DOHH2 (cell line): ENCODE results near the gene PTPRS.

Experiments
- H3F3A ChIP-seq: fragments of 200-600 bp; sonication (generic), shearing (Covaris generic); 2 replicates; pipeline ENCODE4 v1.6.0; 2016; ENCODE audit warnings: antibody characterized with exemption, mild to moderate bottlenecking; ENCODE audit not compliant: control insufficient read depth, insufficient read depth
- H3K27ac ChIP-seq: fragments of 200-600 bp; sonication (generic); 2 replicates; pipeline ENCODE4 v1.5.1; 2014; ENCODE audit warnings: low read depth, mild to moderate bottlenecking, low read length, moderate library complexity
- H3K27me3 ChIP-seq: fragments of 200-600 bp; sonication (generic); 2 replicates; pipeline ENCODE4 v1.6.1; 2014; ENCODE audit warnings: mild to moderate bottlenecking, low read length, mixed read lengths; ENCODE audit not compliant: control insufficient read depth
- H3K36me3 ChIP-seq: fragments of 200-600 bp; sonication (generic); 2 replicates; pipeline ENCODE4 v1.6.1; 2014; ENCODE audit warnings: mild to moderate bottlenecking, low read length, moderate library complexity, mixed read lengths; ENCODE audit not compliant: control insufficient read depth
- H3K4me1 ChIP-seq: fragments of 200-600 bp; sonication (generic); 2 replicates; pipeline ENCODE4 v1.6.1; 2014; ENCODE audit warnings: mild to moderate bottlenecking, low read length, mixed read lengths; ENCODE audit not compliant: control insufficient read depth
- H3K4me2 ChIP-seq: fragments of 200-600 bp; sonication (generic); 2 replicates; pipeline ENCODE4 v1.6.0; 2014; ENCODE audit warnings: mild to moderate bottlenecking, low read length, moderate library complexity
- H3K4me3 ChIP-seq: fragments of 200-600 bp; sonication (generic); 2 replicates; pipeline ENCODE4 v1.5.1; 2014; ENCODE audit warnings: mild to moderate bottlenecking, low read length, mixed read lengths
- H3K79me2 ChIP-seq: fragments of 200-600 bp; sonication (generic); 2 replicates; pipeline ENCODE4 v1.6.1; 2014; ENCODE audit warnings: mild to moderate bottlenecking, low read length, mixed read lengths; ENCODE audit not compliant: control insufficient read depth
- H3K9me2 ChIP-seq: fragments of 200-600 bp; sonication (generic); replicated peaks from 2 replicates; pipeline ENCODE4 v1.6.1; 2014; ENCODE audit warnings: mild to moderate bottlenecking, low read length, mixed read lengths; ENCODE audit not compliant: control insufficient read depth
- H3K9me3 ChIP-seq: fragments of 200-600 bp; sonication (generic); 2 replicates; pipeline ENCODE4 v1.6.1; 2014; ENCODE audit warnings: antibody characterized with exemption, low read length, mixed read lengths; ENCODE audit not compliant: control insufficient read depth, insufficient read depth
- H4K20me1 ChIP-seq: fragments of 200-600 bp; sonication (generic); 2 replicates; pipeline ENCODE4 v1.6.0; 2014; ENCODE audit warnings: low read depth, mild to moderate bottlenecking, antibody characterized with exemption, low read length, moderate library complexity; ENCODE audit not compliant: control insufficient read depth, insufficient read depth
- EZH2phosphoT487 ChIP-seq: fragments of 200-600 bp; sonication (generic); IDR thresholded peaks from 2 replicates; pipeline ENCODE4 v1.6.1; 2017; ENCODE audit warnings: borderline replicate concordance, mild to moderate bottlenecking, antibody characterized with exemption, low read length, moderate library complexity, mixed read lengths
- TF ChIP-seq, protein P1 (sequence below): fragments of 200-600 bp; sonication (generic); IDR thresholded peaks from one replicate; pipeline ENCODE4 v1.5.1; 2014; ENCODE audit warnings: antibody characterized with exemption, mild to moderate bottlenecking, low read depth, low read length; ENCODE audit not compliant: poor library complexity, severe bottlenecking

Gene PTPRS

GRCh38 chr19:5357584-5357983, 17.0 kb upstream of the PTPRS start:
- no peak for TF ChIP-seq EZH2phosphoT487
- TF ChIP-seq, protein P1, sequence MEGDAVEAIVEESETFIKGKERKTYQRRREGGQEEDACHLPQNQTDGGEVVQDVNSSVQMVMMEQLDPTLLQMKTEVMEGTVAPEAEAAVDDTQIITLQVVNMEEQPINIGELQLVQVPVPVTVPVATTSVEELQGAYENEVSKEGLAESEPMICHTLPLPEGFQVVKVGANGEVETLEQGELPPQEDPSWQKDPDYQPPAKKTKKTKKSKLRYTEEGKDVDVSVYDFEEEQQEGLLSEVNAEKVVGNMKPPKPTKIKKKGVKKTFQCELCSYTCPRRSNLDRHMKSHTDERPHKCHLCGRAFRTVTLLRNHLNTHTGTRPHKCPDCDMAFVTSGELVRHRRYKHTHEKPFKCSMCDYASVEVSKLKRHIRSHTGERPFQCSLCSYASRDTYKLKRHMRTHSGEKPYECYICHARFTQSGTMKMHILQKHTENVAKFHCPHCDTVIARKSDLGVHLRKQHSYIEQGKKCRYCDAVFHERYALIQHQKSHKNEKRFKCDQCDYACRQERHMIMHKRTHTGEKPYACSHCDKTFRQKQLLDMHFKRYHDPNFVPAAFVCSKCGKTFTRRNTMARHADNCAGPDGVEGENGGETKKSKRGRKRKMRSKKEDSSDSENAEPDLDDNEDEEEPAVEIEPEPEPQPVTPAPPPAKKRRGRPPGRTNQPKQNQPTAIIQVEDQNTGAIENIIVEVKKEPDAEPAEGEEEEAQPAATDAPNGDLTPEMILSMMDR = no peak
- Histone ChIP-seq H4K20me1 (no peaks in the 10 kb centered on the region), H3K79me2 (no peaks in the 10 kb centered on the region), H3K27ac (no peak overlapping the region), H3K36me3 (no peaks in the 10 kb centered on the region), H3K4me1 (no peaks in the 10 kb centered on the region), H3K9me3 (no peaks in the 10 kb centered on the region), H3F3A (no peaks in the 10 kb centered on the region), H3K4me3 (no peak overlapping the region), H3K9me2 (no peaks in the 10 kb centered on the region), H3K27me3 (no peaks in the 10 kb centered on the region), H3K4me2 (no peak overlapping the region)

GRCh38 chr19:5356918-5357317, 16.3 kb upstream of the PTPRS start:
- no peaks in the 10 kb centered on the region for H3F3A ChIP-seq
- no peaks in the 10 kb centered on the region for H3K79me2 ChIP-seq
- H3K4me1 ChIP-seq = 0 out of 2 replicates have a peak, but pooled peaks cover 4% of the 10 kb centered on the region
- no peak overlapping the region for H3K4me3 ChIP-seq
- no peaks in the 10 kb centered on the region for H3K27me3 ChIP-seq
- no peak overlapping the region for H3K4me2 ChIP-seq
- no peaks in the 10 kb centered on the region for H3K9me2 ChIP-seq
- no peak overlapping the region for H3K27ac ChIP-seq
- H4K20me1 ChIP-seq = no peaks in the 10 kb centered on the region
- no peaks in the 10 kb centered on the region for H3K36me3 ChIP-seq
- no peaks in the 10 kb centered on the region for H3K9me3 ChIP-seq
- no peak for TF ChIP-seq EZH2phosphoT487
- TF ChIP-seq, protein P1 = no peak

DNA sequence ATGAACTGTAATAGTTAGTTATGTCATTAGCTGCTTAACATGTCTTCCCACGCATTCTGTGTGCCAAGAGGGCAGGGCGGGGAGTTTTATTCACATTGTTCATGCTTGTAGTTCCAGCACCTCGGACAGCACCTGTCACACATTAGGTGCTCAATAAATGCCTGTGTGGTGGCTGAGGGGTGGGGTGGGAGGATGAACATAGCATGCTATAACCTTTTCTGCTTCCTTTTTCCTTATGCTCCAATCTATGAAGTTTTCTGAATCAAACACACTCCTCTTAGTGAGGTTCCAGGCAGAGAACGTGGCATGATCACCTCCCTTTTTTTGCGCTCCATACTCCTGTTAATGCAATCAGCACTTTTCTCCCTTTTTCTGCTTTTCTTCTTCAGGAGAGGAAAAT, 15.8 kb upstream of the PTPRS start:
- Histone ChIP-seq H3F3A (no peaks in the 10 kb centered on the region), H3K9me3 (no peaks in the 10 kb centered on the region), H3K4me2 (no peak overlapping the region), H3K4me1 (0 out of 2 replicates have a peak, but pooled peaks cover 4% of the 10 kb centered on the region), H3K4me3 (no peak overlapping the region), H3K9me2 (no peaks in the 10 kb centered on the region), H3K27ac (no peak overlapping the region), H3K36me3 (no peaks in the 10 kb centered on the region), H4K20me1 (no peaks in the 10 kb centered on the region), H3K27me3 (no peaks in the 10 kb centered on the region), H3K79me2 (no peaks in the 10 kb centered on the region)
- TF ChIP-seq, protein P1 = no peak
- no peak for TF ChIP-seq EZH2phosphoT487
